GM18909 (cell line): ENCODE data around the gene GFER.
"Not testable (repeated sequence)": the region's sequence is repeated elsewhere in the genome, so short reads cannot be mapped to it uniquely, and the experiment has no call there.

ENCODE experiments used
- ATAC-seq: cut with Tn5 transposase; IDR thresholded peaks from one replicate; pipeline ENCODE4 v1.9.1; 2021; ENCODE audit warnings: mild to moderate bottlenecking; ENCODE audit not compliant: unreplicated experiment, poor library complexity

GFER gene

GRCh38 chr16:2003827-2004641 lies 20.0 kb downstream of the GFER start:
- ATAC-seq, result peak; percentile 51

- no peak for ATAC-seq
Observed at GRCh38 chr16:2004795-2005517, 21.0 kb downstream of the GFER start.

- ATAC-seq, result no peak
Observed at GRCh38 chr16:2005646-2006045, 21.7 kb downstream of the GFER start.

DNA sequence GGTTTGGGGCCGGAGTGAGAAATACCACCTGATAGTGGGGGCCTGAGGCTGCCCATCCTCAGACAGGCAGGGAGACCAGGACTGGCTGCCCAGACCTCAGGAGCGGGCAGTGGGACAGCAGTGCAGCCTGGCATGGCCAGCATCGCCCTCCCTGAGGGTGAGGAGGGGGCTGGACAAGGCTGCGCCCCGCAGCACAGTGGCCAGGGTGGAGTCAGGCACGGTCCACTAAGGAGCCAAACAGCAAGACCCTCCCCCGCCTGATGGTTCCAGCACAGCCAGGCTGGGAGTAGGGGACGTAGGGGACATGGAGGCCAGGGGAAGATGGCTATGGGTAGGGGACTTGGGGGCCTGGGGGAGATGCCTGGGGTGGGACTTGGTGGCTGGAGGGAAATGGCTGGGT lies 22.3 kb downstream of the GFER start:
- no peak for ATAC-seq

DNA sequence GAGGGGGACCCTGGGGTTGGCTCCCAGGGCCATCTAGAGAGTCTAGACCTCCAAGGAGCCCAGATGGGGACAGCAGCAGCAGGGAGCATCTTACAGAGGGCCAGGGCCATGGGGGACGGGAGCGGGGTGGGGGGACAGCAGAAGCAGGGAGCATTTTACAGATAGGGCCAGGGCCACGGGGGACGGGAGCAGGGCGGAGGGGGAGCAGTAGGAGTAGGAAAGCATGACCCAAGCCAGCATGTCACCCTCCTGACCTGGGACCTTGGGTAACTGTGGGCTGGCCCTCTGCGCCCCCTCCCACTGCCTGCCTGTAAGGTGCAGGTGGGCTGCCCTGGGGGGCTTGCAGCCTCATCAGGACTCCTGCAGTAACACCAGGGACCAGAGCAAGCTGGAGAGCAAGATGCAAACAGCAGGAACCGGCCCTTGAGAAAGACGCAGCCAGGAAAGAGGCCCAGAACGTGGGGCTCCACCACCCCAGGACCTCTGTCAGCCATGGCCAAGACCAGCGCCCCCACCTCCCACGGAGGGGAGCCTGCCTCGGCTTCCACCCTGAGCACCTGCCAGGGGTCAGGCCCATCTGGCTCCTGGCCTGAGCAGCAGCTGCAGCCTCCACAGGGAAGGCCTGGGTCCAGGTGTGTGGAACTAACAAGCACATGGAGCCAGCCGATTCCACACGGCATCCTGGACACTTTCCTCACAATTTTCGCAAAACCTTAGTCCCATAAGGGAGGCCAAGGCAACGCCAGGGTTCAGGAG lies 23.3 kb downstream of the GFER start:
- ATAC-seq, result no peak

- no peak for ATAC-seq
Observed at GRCh38 chr16:2008009-2008526, 24.1 kb downstream of the GFER start.

DNA sequence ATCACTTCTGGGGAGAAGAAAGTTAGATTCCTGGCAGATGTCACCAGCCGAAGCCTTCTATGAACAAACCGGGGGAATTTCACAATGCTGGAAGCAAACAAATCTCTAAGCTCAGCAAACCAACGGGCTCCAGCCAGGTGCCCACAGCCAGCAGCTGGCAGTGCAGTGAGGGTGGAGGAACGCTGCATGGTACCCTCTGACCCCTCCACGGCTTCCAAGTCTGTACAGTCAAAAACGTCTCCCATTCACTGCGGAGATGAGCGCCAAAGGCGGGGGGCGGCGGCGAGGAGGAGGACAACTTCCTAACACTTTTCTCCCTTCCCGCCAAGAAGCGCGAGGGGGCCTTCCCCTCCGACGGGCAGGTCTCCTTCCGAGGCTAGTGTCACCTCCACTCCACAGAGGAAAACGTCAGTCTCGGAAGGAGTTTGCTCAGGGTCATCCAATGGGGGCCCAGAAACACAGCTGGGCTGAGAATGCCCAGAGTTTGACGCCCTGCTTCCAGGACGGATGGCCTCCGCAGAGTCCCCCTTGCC lies 24.7 kb downstream of the GFER start:
- peak; percentile 2 for ATAC-seq

DNA sequence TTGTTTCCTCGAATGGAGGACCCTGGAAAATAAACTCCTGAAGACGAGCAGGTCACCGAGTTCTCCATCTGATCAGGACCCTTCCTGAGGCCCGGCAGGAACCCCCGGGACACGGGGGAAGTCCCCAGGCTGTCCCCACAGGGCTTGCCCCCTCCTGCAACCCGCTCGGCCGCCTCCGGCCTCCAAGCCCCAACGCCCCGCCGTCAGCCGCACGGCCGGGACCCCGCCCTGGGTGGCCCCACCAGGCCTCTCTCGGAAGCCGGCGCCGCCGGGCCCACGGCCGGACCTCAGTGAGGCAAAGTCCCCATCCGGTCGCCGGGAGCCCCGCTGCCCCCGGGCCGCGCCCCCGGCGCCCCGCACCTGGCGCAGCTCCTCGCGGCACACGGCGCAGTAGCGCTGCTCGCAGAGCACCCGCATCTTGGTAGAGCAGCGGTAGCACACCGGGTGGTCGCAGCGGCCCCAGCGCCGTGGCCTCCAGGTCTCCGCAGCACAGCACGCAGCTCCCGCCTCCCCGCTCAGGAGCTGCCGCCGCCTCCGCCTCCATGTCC lies 25.2 kb downstream of the GFER start:
- ATAC-seq, result peak; percentile 36

- ATAC-seq, result peak; percentile 82
Observed at GRCh38 chr16:2009791-2010510, 26.0 kb downstream of the GFER start, which contains the start of gene ZNF598. Gene ZNF598, minus strand, starts transcription at chr16:2009821.

DNA sequence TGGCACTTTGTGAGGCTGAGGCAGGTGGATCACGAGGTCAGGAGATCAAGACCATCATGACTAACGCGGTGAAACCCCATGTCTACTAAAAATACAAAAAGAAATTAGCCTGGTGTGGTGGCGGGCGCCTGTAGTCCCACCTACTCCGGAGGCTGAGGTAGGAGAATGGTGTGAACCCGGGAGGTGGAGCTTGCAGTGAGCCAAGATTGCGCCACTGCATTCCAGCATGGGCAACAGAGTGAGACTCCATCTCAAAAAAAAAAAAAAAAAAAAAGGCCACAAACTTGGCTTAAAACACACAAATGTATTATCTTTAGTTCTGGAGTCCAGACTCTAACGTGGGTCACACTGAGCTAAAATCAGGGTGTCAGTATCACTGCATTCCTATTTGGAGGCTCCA lies 27.7 kb downstream of the GFER start:
- not testable (repeated sequence) for ATAC-seq

- no peak for ATAC-seq
Observed at GRCh38 chr16:2013527-2013926, 29.5 kb downstream of the GFER start.

DNA sequence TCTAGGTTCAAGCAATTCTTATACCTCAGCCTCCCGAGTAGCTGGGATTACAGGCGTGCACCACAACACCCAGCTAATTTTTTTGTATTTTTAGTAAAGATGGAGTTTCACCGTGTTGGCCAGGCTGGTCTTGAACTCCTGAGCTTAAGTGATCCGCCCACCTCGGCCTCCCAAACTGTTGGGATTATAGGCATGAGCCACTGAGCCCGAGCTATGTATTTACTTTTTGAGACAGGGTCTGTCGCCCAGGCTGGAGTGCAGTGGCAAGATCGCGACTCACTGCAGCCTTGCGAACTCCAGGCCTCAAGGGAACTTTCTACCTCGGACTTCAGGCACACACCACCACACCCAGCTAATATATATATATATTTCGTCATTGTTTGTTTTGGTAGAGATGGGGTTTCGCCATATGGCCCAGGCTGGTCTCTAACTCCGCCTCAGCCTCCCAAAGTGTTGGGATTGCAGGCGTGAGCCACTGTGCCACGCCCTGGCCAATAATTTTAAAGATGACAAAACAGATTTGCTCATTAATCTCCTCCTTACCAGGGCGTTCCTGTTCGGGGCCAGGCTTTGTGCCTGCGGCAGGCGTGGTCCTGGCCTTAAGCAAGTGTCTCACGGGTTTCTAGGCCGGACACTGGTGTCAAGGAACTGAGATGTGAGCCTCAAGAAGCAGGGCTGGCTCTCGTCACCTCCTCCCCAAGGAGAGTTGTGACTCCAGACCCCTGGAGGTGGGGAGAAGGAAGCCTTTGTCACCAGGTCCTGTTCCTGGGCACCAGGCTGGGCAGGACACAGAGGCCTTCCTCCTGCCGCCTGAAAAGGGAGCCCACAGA lies 31.3 kb downstream of the GFER start:
- ATAC-seq, result no peak

DNA sequence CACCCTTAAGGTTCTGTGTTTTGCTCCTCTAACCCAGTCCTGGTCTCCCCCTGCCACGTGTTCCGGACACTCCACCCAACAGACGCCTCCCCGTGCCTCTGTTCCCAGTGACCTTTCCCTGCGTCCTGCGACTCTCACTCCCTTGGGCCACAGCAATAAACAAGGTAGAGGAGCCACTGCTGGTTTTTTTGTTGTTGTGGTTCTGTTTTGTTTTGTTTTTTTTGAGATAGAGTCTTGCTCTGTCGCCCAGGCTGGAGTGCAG lies 31.9 kb downstream of the GFER start:
- no peak for ATAC-seq

DNA sequence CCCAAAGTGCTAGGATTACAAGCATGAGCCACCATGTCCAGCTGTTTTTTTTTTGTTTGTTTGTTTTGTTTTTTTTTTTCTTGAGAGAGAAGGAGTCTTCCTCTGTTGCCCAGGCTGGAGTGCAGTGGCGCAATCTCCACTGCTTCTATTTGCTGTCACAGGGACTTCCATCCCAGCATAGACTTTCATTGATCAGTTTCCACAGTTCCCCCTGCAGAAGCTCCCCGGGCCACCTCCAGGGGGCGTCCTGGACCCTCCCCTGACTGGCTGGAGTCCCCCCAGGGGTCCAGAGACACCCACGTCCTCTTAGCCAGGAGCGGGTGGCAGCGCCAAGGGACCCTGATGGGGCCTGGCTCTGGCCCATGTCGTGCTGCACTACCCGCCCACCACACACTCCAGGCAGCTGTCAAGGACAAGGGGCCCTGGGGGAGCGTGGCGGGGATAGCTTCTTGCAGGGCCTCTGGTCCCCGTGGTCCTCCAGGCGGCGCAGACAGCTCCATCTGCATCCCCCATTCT lies 32.5 kb downstream of the GFER start:
- ATAC-seq, result no peak

- no peak for ATAC-seq
Observed at GRCh38 chr16:2019518-2019920, 35.5 kb downstream of the GFER start, which contains the start of gene NPW. Gene NPW, plus strand, starts transcription at chr16:2019785.

GRCh38 chr16:2019921-2020831 lies 36.2 kb downstream of the GFER start:
- no peak for ATAC-seq

DNA sequence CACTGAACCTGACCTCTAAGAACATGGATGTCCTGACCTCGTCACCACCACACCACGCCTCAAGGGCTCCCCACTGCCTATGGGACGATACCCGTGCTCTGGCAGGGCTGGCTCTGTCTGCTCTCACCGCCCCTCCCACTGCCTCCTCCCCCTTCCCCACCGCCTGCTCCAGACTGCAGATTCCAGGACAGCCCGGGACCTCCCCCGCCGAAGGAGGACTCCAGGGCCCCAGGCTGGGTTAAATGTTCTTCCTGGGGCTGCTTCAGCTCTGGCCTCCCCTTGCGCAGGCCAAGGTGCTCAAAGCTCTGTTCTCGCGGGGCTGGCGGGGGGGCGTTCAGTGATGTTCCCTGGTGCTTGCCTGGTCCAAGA lies 38.7 kb downstream of the GFER start:
- peak; percentile 9 for ATAC-seq
